Activated T-helper 1 cell treated with anti-CD3 and anti-CD28 coated beads, Interleukin-12 subunit alpha, Interleukin-12 subunit beta, Interleukin-2, Interleukin-4 antibody, amounts not matched to agents 30 ng/mL and 10 ng/mL and 1 ng/mL, durations not matched to agents 14 hours and 24 hours and 36 hours (primary cell): Measurements from ENCODE around the gene MTMR11. TPM values are rescaled to one million over a fixed set of nuclear protein-coding genes. Genes with fewer than 3 reads are reported as not detected.
"Not testable (repeated sequence)": the region's sequence is repeated elsewhere in the genome, so short reads cannot be mapped to it uniquely, and the experiment has no call there.

Experiments
- DNase-seq: peaks from one replicate; pipeline ENCODE4 v3.0.0; 2021; ENCODE audit warnings: low spot score
- H3K27ac Mint-ChIP-seq: one replicate; pipeline ENCODE4 v1.8.0; 2021; ENCODE audit warnings: mild to moderate bottlenecking, mixed read lengths
- H3K27me3 Mint-ChIP-seq: one replicate; pipeline ENCODE4 v1.8.0; 2022; ENCODE audit warnings: mild to moderate bottlenecking, moderate library complexity, mixed read lengths; ENCODE audit not compliant: insufficient read depth
- H3K36me3 Mint-ChIP-seq: one replicate; pipeline ENCODE4 v1.8.0; 2021; ENCODE audit warnings: low read depth, mixed read lengths
- H3K4me1 Mint-ChIP-seq: one replicate; pipeline ENCODE4 v1.8.0; 2021; ENCODE audit warnings: low read depth, mixed read lengths
- H3K4me3 Mint-ChIP-seq: one replicate; pipeline ENCODE4 v1.8.0; 2021; ENCODE audit warnings: mild to moderate bottlenecking, moderate library complexity, mixed read lengths
- H3K9me3 Mint-ChIP-seq: one replicate; pipeline ENCODE4 v1.8.0; 2021; ENCODE audit warnings: mixed read lengths
- intact Hi-C: fragments of 100-400 bp; cut with micrococcal nuclease; formaldehyde crosslinking; loops from one replicate; pipeline ENCODE4 v1.15.1; 2024
- total RNA-seq: library from RNA; stranded (reverse); gene quantifications from 2 replicates; pipeline ENCODE4 v1.2.3, GENCODE V29; 2022

MTMR11 gene
- total RNA-seq, 1 donor from 2014 or later: 5.6 TPM

DNA sequence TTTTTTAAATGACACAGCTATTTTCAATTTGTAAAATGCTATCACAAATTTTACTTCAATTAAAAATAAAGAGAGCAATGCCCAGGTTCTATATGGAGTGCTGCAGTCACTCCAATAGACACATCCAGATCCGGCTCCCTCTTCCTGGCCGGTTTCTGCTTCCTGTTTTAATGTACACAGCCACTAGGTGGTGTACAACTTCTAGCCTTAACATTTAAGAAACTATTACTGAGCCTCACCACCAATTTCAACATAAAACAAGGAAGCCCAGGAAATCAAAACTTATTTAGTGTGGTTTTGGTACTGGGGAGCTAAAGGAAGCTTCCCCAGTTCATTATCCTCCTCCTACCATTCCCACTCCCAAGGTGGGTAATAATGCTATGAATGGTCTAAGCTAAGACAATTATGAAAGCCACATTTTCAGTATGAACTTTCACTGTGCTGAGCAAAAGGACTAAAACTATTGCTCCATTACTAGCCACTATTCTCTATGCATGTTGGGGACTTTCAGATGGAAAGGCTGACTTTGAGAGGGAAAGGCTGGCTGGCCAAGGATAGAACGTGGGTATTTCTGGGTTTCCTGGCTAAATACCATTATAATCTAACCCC lies 25.5 kb upstream of the MTMR11 start:
- H3K4me3 Mint-ChIP-seq: no peak overlapping the region
- H3K27me3 Mint-ChIP-seq: no peaks in the 10 kb centered on the region
- peaks cover 21% of the 10 kb centered on the region for H3K4me1 Mint-ChIP-seq
- H3K9me3 Mint-ChIP-seq: no peaks in the 10 kb centered on the region
- H3K36me3 Mint-ChIP-seq: peaks cover 50% of the 10 kb centered on the region
- peak; percentile 29 for DNase-seq
- peak overlapping the region; percentile 11 for H3K27ac Mint-ChIP-seq
- intact Hi-C loops: loop anchor here (1.0 to 10.0 kb wide), 7 partner anchors 33 to 225 kb away; partner anchors contain the start of genes BOLA1 and VPS45

DNA sequence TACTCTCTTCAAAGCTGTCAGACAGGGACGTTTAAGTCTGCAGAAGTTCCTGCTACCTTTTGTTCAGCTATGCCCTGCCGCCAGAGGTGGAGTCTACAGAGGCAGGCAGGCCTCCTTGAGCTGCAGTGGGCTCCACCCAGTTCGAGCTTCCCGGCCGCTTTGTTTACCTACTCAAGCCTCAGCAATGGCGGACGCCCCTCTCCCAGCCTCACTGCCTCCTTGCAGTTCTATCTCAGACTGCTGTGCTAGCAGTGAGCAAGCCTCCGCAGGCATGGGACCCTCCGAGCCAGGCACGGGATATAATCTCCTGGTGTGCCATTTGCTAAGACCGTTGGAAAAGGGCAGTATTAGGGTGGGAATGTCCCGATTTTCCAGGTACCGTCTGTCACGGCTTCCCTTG lies 20.9 kb upstream of the MTMR11 start:
- H3K36me3 Mint-ChIP-seq: peaks cover 46% of the 10 kb centered on the region

DNA sequence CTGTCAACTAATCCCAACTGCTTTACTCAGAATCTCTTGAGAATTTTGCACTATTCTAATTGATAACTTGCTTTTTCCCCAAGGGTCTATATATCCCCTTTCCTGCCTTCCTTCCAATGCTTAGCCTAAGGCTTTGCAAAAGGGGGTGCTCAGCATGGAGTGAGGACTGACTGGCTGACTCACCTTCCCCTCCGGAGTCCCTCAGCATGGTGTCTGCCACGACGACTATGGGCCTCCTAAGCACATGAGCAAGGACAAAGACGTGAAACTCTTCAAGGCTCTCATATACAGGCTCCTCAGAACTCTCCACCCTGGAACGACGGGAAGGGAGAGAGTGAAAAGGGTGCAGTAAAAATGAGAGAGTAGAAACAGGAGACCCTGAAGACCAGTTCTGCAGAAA lies 13.2 kb upstream of the MTMR11 start:
- no peak for DNase-seq
- Mint-ChIP-seq H3K27me3 (no peaks in the 10 kb centered on the region), H3K36me3 (peaks cover 39% of the 10 kb centered on the region), H3K4me3 (no peak overlapping the region), H3K4me1 (peaks cover 4% of the 10 kb centered on the region), H3K27ac (no peak overlapping the region), H3K9me3 (no peaks in the 10 kb centered on the region)
- intact Hi-C loops: no loop called here

More for the DNA sequence above, 20.9 kb upstream of the MTMR11 start:
- peaks cover 15% of the 10 kb centered on the region for H3K4me1 Mint-ChIP-seq
- H3K4me3 Mint-ChIP-seq, DNase-seq, H3K27ac Mint-ChIP-seq, H3K9me3 Mint-ChIP-seq, H3K27me3 Mint-ChIP-seq, intact Hi-C loops: not testable (repeated sequence)

DNA sequence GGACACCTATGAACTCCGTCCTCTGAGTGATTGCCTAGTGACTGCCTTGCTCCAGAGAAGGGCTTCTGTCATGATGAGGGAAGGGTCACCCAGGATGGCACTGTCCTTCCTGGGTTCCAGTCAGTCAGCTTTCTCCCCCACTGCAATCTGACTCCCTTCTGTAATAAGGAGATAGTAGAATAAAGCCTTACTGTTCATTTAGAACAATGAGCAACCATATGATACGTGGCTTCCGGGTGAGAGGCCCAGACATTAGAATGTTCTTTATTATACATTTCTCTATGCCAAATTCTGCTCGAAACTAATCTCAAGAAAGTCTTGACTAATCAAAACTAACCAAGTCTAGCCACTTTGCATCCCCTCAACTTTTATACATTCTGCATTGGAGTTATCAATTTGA lies 8.5 kb upstream of the MTMR11 start:
- no peak overlapping the region for H3K27ac Mint-ChIP-seq
- H3K4me3 Mint-ChIP-seq: no peak overlapping the region
- intact Hi-C loops: no loop called here
- DNase-seq: no peak
- H3K4me1 Mint-ChIP-seq: peaks cover 16% of the 10 kb centered on the region
- no peaks in the 10 kb centered on the region for H3K9me3 Mint-ChIP-seq
- H3K36me3 Mint-ChIP-seq: peaks cover 35% of the 10 kb centered on the region
- no peaks in the 10 kb centered on the region for H3K27me3 Mint-ChIP-seq

DNA sequence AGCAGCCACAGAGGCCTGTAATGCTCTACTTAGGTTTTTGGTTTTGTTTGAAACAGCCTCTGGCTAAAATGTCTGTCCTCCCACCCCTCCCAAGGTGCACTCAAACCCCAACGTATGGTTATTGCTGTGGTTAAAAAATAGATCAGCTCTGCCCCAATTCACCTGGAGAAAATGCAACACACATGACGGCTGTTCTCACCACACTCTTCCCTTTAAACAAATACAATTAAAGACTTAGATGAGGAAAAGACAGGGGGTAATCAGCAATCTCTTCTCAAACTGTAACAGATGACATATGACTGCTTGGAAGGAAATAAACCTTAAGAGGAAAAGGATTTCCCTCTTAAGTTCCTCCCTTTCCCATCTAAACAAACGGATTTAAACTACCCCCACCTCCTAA lies 6.2 kb upstream of the MTMR11 start:
- no peak overlapping the region for H3K4me3 Mint-ChIP-seq

DNA sequence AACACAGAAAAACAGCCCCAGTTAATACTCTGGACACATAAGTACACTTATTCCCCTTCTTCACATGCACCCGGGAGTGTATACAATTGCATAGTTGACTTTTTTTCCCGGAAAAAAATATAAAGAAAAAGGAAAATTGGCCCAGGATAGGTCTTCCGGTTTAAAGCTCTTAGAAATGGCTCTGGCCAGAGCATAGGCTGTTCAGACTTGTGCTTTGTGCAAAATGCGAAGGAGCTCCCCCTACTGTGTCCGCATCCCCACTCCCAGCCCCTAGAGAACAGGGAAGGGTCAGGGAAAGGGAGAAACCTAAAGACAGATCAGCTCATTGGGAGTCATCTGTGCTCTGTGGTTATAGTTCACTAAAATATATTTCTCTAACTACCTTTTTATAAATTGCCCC lies 5.5 kb upstream of the MTMR11 start:
- H3K4me1 Mint-ChIP-seq: peaks cover 32% of the 10 kb centered on the region
- peaks cover 27% of the 10 kb centered on the region for H3K36me3 Mint-ChIP-seq
- H3K4me3 Mint-ChIP-seq: no peak overlapping the region
- H3K9me3 Mint-ChIP-seq: no peaks in the 10 kb centered on the region
- intact Hi-C loops: no loop called here
- DNase-seq: no peak
- H3K27ac Mint-ChIP-seq: no peak overlapping the region
- H3K27me3 Mint-ChIP-seq: no peaks in the 10 kb centered on the region

More for the DNA sequence above, 6.2 kb upstream of the MTMR11 start:
- Mint-ChIP-seq H3K9me3 (no peaks in the 10 kb centered on the region), H3K27ac (peak overlapping the region; percentile 53), H3K36me3 (peaks cover 32% of the 10 kb centered on the region), H3K4me1 (peaks cover 29% of the 10 kb centered on the region), H3K27me3 (no peaks in the 10 kb centered on the region)
- intact Hi-C loops: no loop called here
- no peak for DNase-seq

DNA sequence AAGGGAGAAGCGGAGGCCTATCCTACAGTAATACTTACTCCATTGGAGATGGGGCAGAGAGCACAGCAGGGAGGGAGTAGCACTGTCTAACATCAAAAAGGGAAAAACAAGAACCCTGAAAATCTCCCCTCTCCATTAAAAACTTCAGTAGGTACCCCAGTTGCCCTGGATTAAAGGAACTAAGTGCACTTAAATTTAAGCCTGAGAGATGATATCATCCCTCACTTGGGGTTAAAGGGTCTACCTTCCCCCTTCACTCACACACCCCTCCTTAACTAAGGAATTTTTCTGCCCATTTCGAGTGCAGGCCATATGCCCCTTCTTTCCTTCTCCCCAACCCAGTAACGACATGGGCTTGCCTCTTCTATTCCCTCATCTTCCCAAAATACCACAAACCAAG lies 3.7 kb upstream of the MTMR11 start:
- H3K4me1 Mint-ChIP-seq: peaks cover 37% of the 10 kb centered on the region
- H3K9me3 Mint-ChIP-seq: no peaks in the 10 kb centered on the region
- intact Hi-C loops: no loop called here
- no peaks in the 10 kb centered on the region for H3K27me3 Mint-ChIP-seq
- no peak overlapping the region for H3K27ac Mint-ChIP-seq
- no peak overlapping the region for H3K4me3 Mint-ChIP-seq
- no peak for DNase-seq
- peaks cover 23% of the 10 kb centered on the region for H3K36me3 Mint-ChIP-seq

DNA sequence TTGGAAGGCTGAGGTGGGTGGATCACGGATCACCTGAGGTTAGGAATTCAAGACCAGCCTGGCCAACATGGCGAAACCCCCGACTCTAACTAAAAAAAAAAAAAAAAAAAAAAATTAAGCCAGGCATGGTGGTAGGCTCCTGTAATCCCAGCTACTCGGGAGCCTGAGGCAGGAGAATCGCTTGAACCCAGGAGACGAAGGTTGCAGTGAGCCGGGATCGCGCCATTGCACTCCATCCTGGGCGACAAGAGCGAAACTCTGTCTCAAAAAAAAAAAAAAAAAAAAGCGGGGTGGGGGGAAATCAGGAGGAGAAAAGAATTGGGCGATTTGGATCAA lies 2.0 kb upstream of the MTMR11 start:
- not testable (repeated sequence) for H3K9me3 Mint-ChIP-seq, DNase-seq, H3K27me3 Mint-ChIP-seq
- intact Hi-C loops: loop anchor here (1.0 to 2.0 kb wide), 3 partner anchors 10 to 70 kb away; no protein-coding TSS in a partner anchor
- H3K36me3 Mint-ChIP-seq: peaks cover 12% of the 10 kb centered on the region
- peak overlapping the region; percentile 58 for H3K4me3 Mint-ChIP-seq
- peak overlapping the region; percentile 79 for H3K27ac Mint-ChIP-seq
- H3K4me1 Mint-ChIP-seq: peaks cover 35% of the 10 kb centered on the region

DNA sequence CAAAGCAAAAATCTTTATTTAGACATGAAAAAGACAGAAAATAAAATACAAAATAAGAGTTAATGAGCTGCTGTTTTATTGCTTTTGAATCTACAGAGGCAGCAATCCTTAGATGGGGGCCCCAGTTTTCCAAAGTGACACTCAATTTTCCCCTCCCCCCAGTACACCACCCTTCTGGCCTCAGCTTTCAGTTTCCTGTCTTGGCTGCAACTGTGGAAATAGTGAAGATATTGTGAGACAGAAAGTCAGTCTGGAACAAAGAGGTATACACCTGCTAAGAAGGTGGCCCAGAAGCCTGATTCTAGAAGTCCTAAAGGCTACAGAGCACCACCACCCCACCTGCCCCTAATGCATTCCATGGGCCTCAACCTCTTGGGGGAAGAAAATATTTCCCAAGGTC lies 1.1 kb upstream of the MTMR11 start:
- H3K4me3 Mint-ChIP-seq: peak overlapping the region; percentile 56
- no peaks in the 10 kb centered on the region for H3K9me3 Mint-ChIP-seq
- no peak for DNase-seq
- H3K36me3 Mint-ChIP-seq: peaks cover 7% of the 10 kb centered on the region
- peaks cover 26% of the 10 kb centered on the region for H3K4me1 Mint-ChIP-seq
- intact Hi-C loops: loop anchor here (2.0 kb wide), 2 partner anchors 59 to 71 kb away; no protein-coding TSS in a partner anchor
- H3K27ac Mint-ChIP-seq: peak overlapping the region; percentile 78
- no peaks in the 10 kb centered on the region for H3K27me3 Mint-ChIP-seq

DNA sequence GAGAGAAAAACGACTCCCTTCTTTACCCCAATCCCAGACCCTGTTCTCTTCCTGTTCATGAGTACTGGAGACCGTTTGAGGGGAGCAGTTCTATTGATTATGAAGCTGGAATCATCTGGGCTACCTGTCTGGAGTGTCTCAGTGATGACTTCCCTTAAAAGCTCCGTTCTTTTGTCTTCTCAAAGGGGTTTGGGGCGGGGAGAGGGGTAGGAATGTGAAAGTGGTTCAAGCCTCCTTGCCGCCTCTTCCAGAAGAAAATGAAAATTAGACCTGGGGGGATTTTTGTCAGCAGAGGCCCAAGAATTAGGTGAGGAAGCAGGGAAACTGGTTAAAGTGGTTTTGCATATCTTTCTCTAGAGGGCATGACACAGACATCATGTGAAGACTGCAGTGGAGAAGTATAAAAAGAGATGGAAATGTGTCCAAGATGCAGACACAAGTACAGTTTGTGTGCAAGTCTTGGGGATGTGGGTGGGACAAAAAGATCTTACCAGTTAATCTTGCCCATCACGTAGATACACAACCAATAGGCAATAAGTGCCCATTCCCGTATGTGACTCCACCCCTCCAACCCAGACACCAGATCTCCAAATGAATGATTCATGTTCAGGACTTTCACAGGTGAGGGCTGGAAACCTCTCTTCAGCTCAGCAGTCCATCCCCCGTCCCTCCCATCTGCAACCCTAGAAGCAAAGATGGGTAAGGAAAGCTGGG lies 470 bp upstream of the MTMR11 start:
- no peak for DNase-seq
- peak overlapping the region; percentile 78 for H3K27ac Mint-ChIP-seq
- peak overlapping the region; percentile 56 for H3K4me3 Mint-ChIP-seq
- peaks cover 7% of the 10 kb centered on the region for H3K36me3 Mint-ChIP-seq
- intact Hi-C loops: no loop called here
- no peaks in the 10 kb centered on the region for H3K9me3 Mint-ChIP-seq
- peaks cover 29% of the 10 kb centered on the region for H3K4me1 Mint-ChIP-seq
- no peaks in the 10 kb centered on the region for H3K27me3 Mint-ChIP-seq

DNA sequence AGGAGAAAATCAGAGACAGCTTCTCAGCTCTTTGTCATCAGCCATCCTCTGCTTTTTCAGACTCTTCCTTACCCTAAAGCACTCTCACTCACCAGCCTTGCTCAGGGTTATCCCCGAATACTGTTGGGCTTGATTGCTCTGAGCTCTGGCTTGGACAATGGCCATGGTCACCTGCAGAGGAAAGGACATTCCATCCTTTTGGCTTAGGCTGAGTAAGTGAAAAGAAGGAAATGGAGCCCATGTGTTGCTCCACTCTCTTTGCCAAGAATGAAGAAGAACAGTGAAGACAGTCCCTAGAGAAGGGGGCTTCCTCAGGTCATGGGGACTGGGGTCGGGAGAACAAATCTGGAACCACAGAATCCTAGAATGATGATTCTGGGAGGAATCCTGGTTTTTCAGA lies 2.3 kb downstream of the MTMR11 start:
- Mint-ChIP-seq H3K4me1 (peaks cover 53% of the 10 kb centered on the region), H3K9me3 (no peaks in the 10 kb centered on the region), H3K4me3 (no peak overlapping the region), H3K36me3 (peaks cover 17% of the 10 kb centered on the region), H3K27me3 (no peaks in the 10 kb centered on the region), H3K27ac (no peak overlapping the region)
- no peak for DNase-seq
- intact Hi-C loops: no loop called here

DNA sequence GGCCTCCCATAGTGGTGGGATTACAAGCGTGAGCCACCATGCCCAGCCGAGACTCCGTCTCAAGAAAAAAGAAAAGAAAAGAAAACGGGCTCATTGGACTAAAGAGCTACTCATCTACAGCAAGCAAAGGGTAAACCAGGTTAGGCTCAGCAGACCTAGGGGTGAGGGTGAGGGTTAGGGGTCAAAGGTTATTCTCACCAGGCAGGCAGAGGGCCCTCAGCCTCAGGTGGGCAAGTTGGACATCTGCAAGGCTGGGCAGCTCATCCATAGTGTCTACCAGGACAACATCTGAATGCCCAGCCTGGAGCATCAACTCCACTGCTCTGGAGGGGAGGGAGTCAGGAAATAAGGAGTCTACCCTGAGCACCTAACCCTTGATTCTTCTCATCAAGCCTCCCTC lies 3.5 kb downstream of the MTMR11 start:
- intact Hi-C loops: no loop called here
- peaks cover 13% of the 10 kb centered on the region for H3K36me3 Mint-ChIP-seq
- peaks cover 57% of the 10 kb centered on the region for H3K4me1 Mint-ChIP-seq
- no peaks in the 10 kb centered on the region for H3K27me3 Mint-ChIP-seq
- H3K4me3 Mint-ChIP-seq: no peak overlapping the region
- H3K27ac Mint-ChIP-seq: no peak overlapping the region
- DNase-seq: no peak
- no peaks in the 10 kb centered on the region for H3K9me3 Mint-ChIP-seq

DNA sequence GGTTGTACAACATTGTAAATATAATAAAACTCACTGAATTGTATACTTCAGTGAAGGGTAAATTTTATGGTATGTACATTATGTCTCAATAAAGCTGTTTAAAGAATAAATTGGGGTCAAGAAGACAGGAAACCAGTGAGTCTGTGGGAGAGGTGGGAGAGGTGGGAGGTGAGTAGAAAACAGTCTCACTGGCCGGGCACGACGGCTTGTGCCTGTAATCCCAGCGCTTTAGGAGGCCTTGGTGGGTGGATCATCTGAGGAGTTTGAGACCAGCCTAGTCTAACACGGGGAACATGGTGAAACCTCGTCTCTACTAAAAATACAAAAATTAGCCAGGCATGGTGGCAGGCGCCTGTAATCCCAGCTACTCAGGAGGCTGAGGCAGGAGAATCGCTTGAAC lies 4.2 kb downstream of the MTMR11 start:
- Mint-ChIP-seq H3K9me3 (no peaks in the 10 kb centered on the region), H3K36me3 (peaks cover 17% of the 10 kb centered on the region), H3K27me3 (no peaks in the 10 kb centered on the region), H3K27ac (no peak overlapping the region), H3K4me3 (no peak overlapping the region), H3K4me1 (peaks cover 57% of the 10 kb centered on the region)
- DNase-seq: no peak
- intact Hi-C loops: no loop called here
